ENCODE results near the gene GSTCD.

Gene GSTCD

DNA sequence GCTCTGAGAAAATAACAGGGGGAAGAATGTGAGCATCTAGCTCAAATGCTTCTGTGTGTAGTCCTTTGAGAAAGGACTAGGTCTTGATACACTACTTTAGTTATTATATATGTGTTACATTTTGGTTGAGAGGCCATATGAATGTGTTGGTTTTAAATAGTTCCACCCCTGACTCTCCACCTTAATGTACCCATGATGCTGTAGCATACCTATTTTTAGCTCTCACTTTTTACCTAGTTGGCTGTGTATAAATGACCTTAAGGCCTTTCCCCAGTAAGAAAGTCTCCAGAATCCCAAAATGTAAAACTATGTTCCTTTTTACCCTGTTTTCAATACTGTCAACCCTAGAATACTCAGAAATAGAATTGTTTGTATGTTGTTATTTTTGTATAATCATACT lies 166.6 kb downstream of the GSTCD start:
- DNase-seq (ENCODE audit: low read depth in 1 of 2, low spot score in 1 of 2), result no peak

DNA sequence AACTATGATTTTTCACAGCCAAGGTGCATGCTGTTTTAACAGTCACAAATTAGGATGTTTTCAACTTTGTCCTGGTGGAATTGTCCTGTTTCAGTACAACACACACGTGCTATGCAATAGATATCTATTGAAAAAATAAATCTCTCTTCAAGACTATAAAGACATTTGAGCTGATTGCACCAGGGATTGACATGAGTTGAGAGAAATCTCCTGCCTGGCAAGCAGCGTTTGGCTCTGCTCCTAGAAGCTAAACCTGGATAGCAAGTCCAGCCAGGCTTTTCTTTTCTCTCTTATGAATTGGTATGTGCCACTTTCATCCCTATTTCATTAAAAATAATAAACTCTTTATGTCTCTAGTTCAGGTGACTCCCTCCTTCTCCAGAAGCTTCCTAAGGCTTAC lies 170.1 kb downstream of the GSTCD start:
- DNase-seq (ENCODE audit: low read depth in 1 of 2, low spot score in 1 of 2), result no peak

DNA sequence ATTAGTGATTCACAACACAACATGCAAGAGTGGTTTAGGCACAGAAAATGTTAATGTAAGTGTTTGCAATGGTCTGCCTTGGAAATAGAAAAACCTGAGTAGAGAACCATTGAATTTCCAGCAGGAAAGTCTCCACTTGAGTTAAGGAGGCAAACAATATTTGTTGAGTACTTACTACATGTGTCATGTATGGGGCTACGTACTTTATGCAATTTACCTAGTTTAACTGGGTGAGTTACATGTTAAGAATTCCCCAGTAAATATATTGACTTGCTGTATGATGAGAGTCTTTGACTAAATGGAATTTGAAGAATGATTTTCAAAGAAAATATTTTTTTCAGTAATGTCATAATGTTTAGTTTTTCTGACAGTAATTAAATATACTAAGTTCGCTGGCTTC lies 178.9 kb downstream of the GSTCD start:
- DNase-seq (ENCODE audit: low read depth in 1 of 2, low spot score in 1 of 2), result no peak

DNA sequence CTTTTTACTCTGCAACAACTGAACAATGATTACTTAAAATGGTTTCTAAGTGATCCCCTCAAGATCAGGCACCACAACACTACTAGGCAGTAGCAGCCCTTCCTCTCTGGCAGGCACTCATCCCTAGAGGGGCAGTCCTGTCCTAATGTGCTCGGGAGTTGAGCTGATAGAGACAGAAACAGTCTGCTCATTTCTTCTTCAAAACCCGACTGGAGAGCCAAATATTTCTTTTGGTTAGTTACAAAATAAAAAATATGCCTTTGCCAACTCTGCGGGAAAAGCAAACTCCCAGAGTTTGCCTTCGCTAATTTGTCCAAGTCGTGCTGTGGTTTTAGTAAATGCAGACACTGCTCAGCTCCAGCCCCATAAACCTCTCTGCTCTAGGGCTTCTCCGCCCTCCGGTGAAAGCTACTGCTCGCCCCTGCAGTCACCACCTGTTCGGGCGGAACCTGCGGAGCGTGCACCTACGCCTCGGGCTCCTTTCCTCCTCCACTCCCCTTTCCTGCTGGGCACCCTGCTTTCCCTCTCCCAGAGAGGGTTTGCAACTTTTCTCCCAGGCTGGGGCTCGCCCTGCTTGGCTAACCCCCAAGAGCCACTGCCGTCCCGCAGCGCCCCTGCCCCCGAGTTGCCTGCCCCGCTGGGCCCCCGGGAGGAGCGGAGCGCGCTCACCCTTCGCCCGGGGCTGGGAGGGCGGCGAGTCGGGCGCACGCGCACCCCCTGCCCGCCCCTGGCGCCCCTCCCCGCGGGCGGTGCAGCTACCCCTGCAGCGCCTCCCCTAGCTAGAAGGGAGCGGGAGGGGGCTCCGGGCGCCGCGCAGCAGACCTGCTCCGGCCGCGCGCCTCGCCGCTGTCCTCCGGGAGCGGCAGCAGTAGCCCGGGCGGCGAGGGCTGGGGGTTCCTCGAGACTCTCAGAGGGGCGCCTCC lies 186.3 kb downstream of the GSTCD start, which contains the start of gene NPNT:
Gene NPNT, plus strand, starts transcription at position 812 of the 923 bp plus-strand sequence. CDS start 182 bp downstream, outside the sequence.
- DNase-seq (ENCODE audit: low read depth in 1 of 2, low spot score in 1 of 2), result no peak

DNA sequence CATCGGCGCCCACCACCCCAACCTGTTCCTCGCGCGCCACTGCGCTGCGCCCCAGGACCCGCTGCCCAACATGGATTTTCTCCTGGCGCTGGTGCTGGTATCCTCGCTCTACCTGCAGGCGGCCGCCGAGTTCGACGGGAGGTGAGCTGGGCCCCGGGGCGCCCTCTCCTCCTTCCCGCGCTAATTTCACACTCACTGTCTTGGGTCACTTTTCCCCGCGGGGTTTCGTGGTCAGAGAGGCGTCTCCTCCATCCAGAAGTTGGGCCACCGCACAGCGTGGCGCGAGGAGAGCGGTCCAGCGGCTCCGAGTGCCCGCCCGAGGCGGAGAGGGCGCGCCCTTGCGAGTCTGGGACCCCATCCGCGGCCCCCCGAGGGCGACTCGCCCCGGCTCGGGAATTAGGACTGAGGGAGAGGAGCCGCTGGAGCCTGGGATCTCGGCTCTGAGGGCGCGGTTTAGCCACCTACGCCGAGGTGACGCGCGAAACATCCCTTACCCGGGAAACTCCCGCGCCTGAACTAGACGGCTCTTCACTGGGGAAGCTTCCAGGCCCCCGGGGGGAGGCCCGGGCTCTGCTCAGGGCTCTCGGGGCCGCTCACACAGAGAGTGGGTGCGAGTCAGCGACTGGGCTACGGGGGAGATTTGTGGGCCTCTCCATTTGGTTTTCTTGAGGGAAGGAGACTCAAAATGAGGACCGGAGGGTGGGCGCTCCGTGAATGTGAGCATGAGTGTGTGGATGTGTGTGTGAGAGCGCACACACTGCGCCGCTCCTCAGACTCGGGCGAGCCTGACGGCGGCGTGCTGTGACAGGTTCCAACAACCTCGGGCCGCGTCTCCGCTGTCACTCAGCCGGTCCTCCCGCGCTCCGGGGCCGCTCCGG lies 187.2 kb downstream of the GSTCD start:
- no peak for DNase-seq (ENCODE audit: low read depth in 1 of 2, low spot score in 1 of 2)

DNA sequence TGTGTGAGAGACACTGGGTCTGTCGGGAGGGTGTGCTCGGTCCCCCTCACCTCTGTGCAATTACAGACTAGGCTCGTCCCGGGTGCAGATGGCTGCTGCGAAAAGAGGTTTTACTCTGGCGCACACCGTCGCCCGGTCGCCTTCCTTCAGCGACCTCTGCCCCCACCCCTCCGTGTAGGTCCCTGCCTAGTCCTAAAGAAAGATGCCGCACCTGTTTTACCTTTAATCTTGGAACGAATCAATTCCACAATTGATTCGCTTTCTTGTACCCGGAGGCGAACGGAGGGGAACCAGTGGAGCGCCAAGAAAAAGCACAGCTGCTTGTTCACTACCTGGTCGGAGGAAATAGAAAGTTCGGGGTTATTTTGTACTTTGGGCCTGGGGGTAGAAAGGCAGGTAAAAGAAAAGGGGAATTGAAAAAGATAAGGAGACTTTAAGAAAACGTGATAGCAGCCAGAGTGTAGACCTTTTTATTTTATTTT lies 187.9 kb downstream of the GSTCD start:
- no peak for DNase-seq (ENCODE audit: low read depth in 1 of 2, low spot score in 1 of 2)
